ENCODE results near the gene ALDH7A1.

Gene ALDH7A1

GRCh38 chr5:126613941-126614592, 19.0 kb upstream of the ALDH7A1 start:
- no peak overlapping the region for H3K4me3 Mint-ChIP-seq
- no peaks in the 10 kb centered on the region for H3K9me3 Mint-ChIP-seq
- no peak overlapping the region for H3K27ac Mint-ChIP-seq
- H3K36me3 Mint-ChIP-seq (ENCODE audit: low read depth) = peaks cover 73% of the 10 kb centered on the region
- DNase-seq = no peak
- H3K27me3 Mint-ChIP-seq (ENCODE audit: low read depth, poor library complexity) = no peaks in the 10 kb centered on the region
- H3K4me1 Mint-ChIP-seq = peaks cover 5% of the 10 kb centered on the region
- TF ChIP-seq CTCF (IDR thresholded peaks at IDR 0.05) = no peak

GRCh38 chr5:126610616-126611015, 15.6 kb upstream of the ALDH7A1 start:
- Mint-ChIP-seq H3K4me1 (peaks cover 11% of the 10 kb centered on the region), H3K9me3 (no peaks in the 10 kb centered on the region), H3K4me3 (no peak overlapping the region), H3K36me3 (ENCODE audit: low read depth) (peaks cover 77% of the 10 kb centered on the region), H3K27me3 (ENCODE audit: low read depth, poor library complexity) (no peaks in the 10 kb centered on the region), H3K27ac (no peak overlapping the region)
- DNase-seq = no peak
- no peak for TF ChIP-seq CTCF (IDR thresholded peaks at IDR 0.05)

GRCh38 chr5:126610160-126610559, 15.1 kb upstream of the ALDH7A1 start:
- H3K27me3 Mint-ChIP-seq (ENCODE audit: low read depth, poor library complexity) = no peaks in the 10 kb centered on the region
- H3K4me1 Mint-ChIP-seq = peaks cover 15% of the 10 kb centered on the region
- no peak overlapping the region for H3K4me3 Mint-ChIP-seq
- DNase-seq = no peak
- H3K9me3 Mint-ChIP-seq = no peaks in the 10 kb centered on the region
- TF ChIP-seq CTCF (IDR thresholded peaks at IDR 0.05) = no peak
- no peak overlapping the region for H3K27ac Mint-ChIP-seq
- H3K36me3 Mint-ChIP-seq (ENCODE audit: low read depth) = peaks cover 77% of the 10 kb centered on the region

- Mint-ChIP-seq H3K27me3 (ENCODE audit: low read depth, poor library complexity) (no peaks in the 10 kb centered on the region), H3K4me3 (peak overlapping the region; percentile 62), H3K36me3 (ENCODE audit: low read depth) (peaks cover 52% of the 10 kb centered on the region), H3K9me3 (no peaks in the 10 kb centered on the region), H3K4me1 (peaks cover 34% of the 10 kb centered on the region), H3K27ac (no peak overlapping the region)
- no peak for DNase-seq
- no peak for TF ChIP-seq CTCF (IDR thresholded peaks at IDR 0.05)
Measured at GRCh38 chr5:126605525-126605924, 10.5 kb upstream of the ALDH7A1 start.

GRCh38 chr5:126603402-126603991, 8.5 kb upstream of the ALDH7A1 start:
- Mint-ChIP-seq H3K4me3 (peak overlapping the region; percentile 65), H3K9me3 (peaks cover 9% of the 10 kb centered on the region), H3K27me3 (ENCODE audit: low read depth, poor library complexity) (no peaks in the 10 kb centered on the region), H3K36me3 (ENCODE audit: low read depth) (peaks cover 41% of the 10 kb centered on the region), H3K27ac (peak overlapping the region; percentile 73), H3K4me1 (peaks cover 42% of the 10 kb centered on the region)
- DNase-seq = no peak
- no peak for TF ChIP-seq CTCF (IDR thresholded peaks at IDR 0.05)
